Fibroblast of lung (primary cell): ENCODE data around the gene TLCD2.

Experiments
- EZH2 ChIP-seq: IDR thresholded peaks from 2 replicates; pipeline ENCODE4 v1.5.1; 2012; ENCODE audit warnings: low read length, control low read depth, mild to moderate bottlenecking; ENCODE audit errors: missing control alignments
- TF ChIP-seq, protein P1 (sequence below), 2 donors: IDR thresholded peaks in 1 of 2; conservative IDR thresholded peaks in 1 of 2; 1 replicate in 1 of 2; 2 replicates in 1 of 2; pipeline ENCODE4 v1.5.1; 2011 to 2012; ENCODE audit warnings: low read length in 2 of 2, control low read depth in 1 of 2, inconsistent platforms in 1 of 2, low read depth in 1 of 2, mild to moderate bottlenecking in 1 of 2

- TF ChIP-seq, protein P1, sequence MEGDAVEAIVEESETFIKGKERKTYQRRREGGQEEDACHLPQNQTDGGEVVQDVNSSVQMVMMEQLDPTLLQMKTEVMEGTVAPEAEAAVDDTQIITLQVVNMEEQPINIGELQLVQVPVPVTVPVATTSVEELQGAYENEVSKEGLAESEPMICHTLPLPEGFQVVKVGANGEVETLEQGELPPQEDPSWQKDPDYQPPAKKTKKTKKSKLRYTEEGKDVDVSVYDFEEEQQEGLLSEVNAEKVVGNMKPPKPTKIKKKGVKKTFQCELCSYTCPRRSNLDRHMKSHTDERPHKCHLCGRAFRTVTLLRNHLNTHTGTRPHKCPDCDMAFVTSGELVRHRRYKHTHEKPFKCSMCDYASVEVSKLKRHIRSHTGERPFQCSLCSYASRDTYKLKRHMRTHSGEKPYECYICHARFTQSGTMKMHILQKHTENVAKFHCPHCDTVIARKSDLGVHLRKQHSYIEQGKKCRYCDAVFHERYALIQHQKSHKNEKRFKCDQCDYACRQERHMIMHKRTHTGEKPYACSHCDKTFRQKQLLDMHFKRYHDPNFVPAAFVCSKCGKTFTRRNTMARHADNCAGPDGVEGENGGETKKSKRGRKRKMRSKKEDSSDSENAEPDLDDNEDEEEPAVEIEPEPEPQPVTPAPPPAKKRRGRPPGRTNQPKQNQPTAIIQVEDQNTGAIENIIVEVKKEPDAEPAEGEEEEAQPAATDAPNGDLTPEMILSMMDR (conservative IDR thresholded peaks at IDR 0.05 in 1 of 2, IDR thresholded peaks at IDR 0.05 in 1 of 2; ENCODE audit: low read depth in 1 of 2, low read length in 2 of 2) = no peak
- no peak for TF ChIP-seq EZH2
Measured at GRCh38 chr17:1686086-1686485, 24.1 kb downstream of the TLCD2 start.
